DND-41 (cell line): Measurements from ENCODE around the gene PAFAH1B1.

ENCODE experiments used
- EZH2 ChIP-seq: IDR thresholded peaks from 3 replicates; pipeline ENCODE4 v1.6.1; 2012; ENCODE audit warnings: borderline replicate concordance, low read depth, mild to moderate bottlenecking, moderate library complexity, low read length, inconsistent platforms; ENCODE audit not compliant: severe bottlenecking
- TF ChIP-seq, protein P1 (sequence below): IDR thresholded peaks from 2 replicates; pipeline ENCODE4 v1.5.1; 2012; ENCODE audit warnings: borderline replicate concordance, low read length, moderate library complexity, mild to moderate bottlenecking; ENCODE audit not compliant: poor library complexity, severe bottlenecking; ENCODE audit errors: extremely low read depth

DNA sequence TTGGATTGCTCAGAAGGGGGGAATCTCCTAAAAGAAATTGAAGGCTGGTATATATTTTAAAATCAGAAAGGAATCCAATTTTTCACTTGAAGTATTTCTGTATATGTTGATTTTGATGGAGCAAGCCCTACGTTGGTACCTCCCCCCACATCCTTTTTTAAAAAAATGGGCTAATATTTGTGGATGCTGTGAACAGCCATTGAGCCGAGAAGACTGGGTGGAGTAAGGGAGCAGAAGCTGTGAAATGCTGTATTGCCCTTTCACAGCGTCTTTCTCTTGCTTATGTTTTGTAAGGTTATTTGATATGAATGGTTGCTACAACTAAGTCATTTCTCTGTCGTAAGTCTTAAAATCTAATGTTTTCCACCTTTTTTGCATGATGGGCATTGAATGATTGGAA, 2.3 kb downstream of the PAFAH1B1 start:
- TF ChIP-seq, protein P1, sequence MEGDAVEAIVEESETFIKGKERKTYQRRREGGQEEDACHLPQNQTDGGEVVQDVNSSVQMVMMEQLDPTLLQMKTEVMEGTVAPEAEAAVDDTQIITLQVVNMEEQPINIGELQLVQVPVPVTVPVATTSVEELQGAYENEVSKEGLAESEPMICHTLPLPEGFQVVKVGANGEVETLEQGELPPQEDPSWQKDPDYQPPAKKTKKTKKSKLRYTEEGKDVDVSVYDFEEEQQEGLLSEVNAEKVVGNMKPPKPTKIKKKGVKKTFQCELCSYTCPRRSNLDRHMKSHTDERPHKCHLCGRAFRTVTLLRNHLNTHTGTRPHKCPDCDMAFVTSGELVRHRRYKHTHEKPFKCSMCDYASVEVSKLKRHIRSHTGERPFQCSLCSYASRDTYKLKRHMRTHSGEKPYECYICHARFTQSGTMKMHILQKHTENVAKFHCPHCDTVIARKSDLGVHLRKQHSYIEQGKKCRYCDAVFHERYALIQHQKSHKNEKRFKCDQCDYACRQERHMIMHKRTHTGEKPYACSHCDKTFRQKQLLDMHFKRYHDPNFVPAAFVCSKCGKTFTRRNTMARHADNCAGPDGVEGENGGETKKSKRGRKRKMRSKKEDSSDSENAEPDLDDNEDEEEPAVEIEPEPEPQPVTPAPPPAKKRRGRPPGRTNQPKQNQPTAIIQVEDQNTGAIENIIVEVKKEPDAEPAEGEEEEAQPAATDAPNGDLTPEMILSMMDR, result no peak
- TF ChIP-seq EZH2, result no peak
